ENCODE data around the gene PCLO. TPM values are rescaled to one million over a fixed set of nuclear protein-coding genes. Genes with fewer than 3 reads are reported as not detected.

The PCLO gene
- total and polyA plus RNA-seq, 9 of the 15 experiments (the other 6 are each of a cell fraction or from before 2014, with no cell fraction given) = under 0.01 to 0.01 TPM; not detected in 7

- in situ Hi-C loops (cut with MboI) (no loop called here), intact Hi-C loops (cut with micrococcal nuclease) (no loop called here)
- Histone ChIP-seq H3K4me3 (no peak overlapping the region), H3K79me2 (ENCODE audit: control insufficient read depth, insufficient read depth, low read length) (no peaks in the 10 kb centered on the region), H3K9ac (ENCODE audit: insufficient read depth in 1 of 2, low read depth in 2 of 2, low read length in 2 of 2) (no peak overlapping the region), H3K27me3 (ENCODE audit: control insufficient read depth in 2 of 2, insufficient read depth in 2 of 2, low read length in 2 of 2) (no peaks in the 10 kb centered on the region), H3K36me3 (ENCODE audit: control insufficient read depth, insufficient read depth, low read length) (no peaks in the 10 kb centered on the region), H3K27ac (ENCODE audit: extremely low read depth, low read depth, low read length) (no peak overlapping the region), H4K20me1 (replicated peaks; ENCODE audit: control insufficient read depth, insufficient read depth, low read length) (no peaks in the 10 kb centered on the region), H3K9me3 (replicated peaks; ENCODE audit: control insufficient read depth, insufficient read depth, low read depth, low read length) (no peaks in the 10 kb centered on the region), H2AFZ (ENCODE audit: low read depth, low read length) (no peak overlapping the region), H3K4me1 (replicated peaks in 1 of 2; ENCODE audit: control insufficient read depth in 2 of 2, insufficient read depth in 2 of 2, low read length in 2 of 2) (no peaks in the 10 kb centered on the region), H3K4me2 (ENCODE audit: insufficient read depth, low read length) (no peak overlapping the region), H3K9me1 (ENCODE audit: control insufficient read depth, insufficient read depth, low read length) (no peaks in the 10 kb centered on the region)
- WGBS (ENCODE audit: insufficient coverage, low coverage, missing lambda C conversion rate) = 0% methylated on average over 4 of the region's 4 CpGs
- FAIRE-seq (no peak), DNase-seq (ENCODE audit: extremely low read depth in 1 of 4, low spot score in 3 of 4) (no peak), ATAC-seq (no peak)
- ChIA-PET CTCF (ENCODE audit: low intra/inter-chr PET ratio) (no interaction called here), POLR2A (no interaction called here)
- BruUV-seq (replicated peaks) = no TSS peak
- TF ChIP-seq EZH2 (IDR thresholded peaks at IDR 0.05; ENCODE audit: borderline replicate concordance, low read depth, low read length) = no peak
- TF ChIP-seq NONO (IDR thresholded peaks at IDR 0.05; ENCODE audit: low read depth in 2 of 2, low read length in 1 of 2) = no peak
- no peak for TF ChIP-seq SMARCE1 (IDR thresholded peaks at IDR 0.05)
- TF ChIP-seq L3MBTL2 (IDR thresholded peaks at IDR 0.05) = no peak
- TF ChIP-seq KLF10 (CRISPR knock-in tag; IDR thresholded peaks at IDR 0.05) = no peak
- TF ChIP-seq HNRNPLL (IDR thresholded peaks at IDR 0.05; ENCODE audit: low read depth, low read length, poor library complexity, severe bottlenecking) = no peak
- TF ChIP-seq MEF2A (IDR thresholded peaks at IDR 0.05; ENCODE audit: control insufficient read depth, low read depth, low read length) = no peak
- no peak for TF ChIP-seq ZBTB43 (CRISPR knock-in tag; IDR thresholded peaks at IDR 0.05)
- TF ChIP-seq ZNF717 (CRISPR knock-in tag; IDR thresholded peaks at IDR 0.05) = no peak
- TF ChIP-seq RAD21 (CRISPR knock-in tag; conservative IDR thresholded peaks at IDR 0.05 in 1 of 2, IDR thresholded peaks at IDR 0.05 in 1 of 2) = no peak
These were observed 182.4 kb downstream of the PCLO start for GRCh38 chr7:82980130-82980788.
